H1 (cell line): ENCODE measurements around the gene IFI16. TPM values are rescaled to one million over a fixed set of nuclear protein-coding genes. Genes with fewer than 3 reads are reported as not detected.

Experiments
- CTCF ChIA-PET: fragments of 300-600 bp; sonication (Branson Sonifier 250); formaldehyde crosslinking; loops from one replicate; lab custom pipeline; 2021; ENCODE audit not compliant: partially characterized antibody; lab: Charles Lee
- POLR2A ChIA-PET: fragments of 300-600 bp; sonication (Branson Sonifier 250); formaldehyde crosslinking; loops from one replicate; lab custom pipeline; 2021; ENCODE audit warnings: inconsistent platforms; ENCODE audit not compliant: partially characterized antibody; lab: Charles Lee
- DNase-seq, 2 experiments: peaks; one replicate each; pipeline versions ENCODE4 v3.0.0 to v3.0.0-alpha.2; 2010 to 2022; ENCODE audit warnings: low spot score in 2 of 2, low read depth in 1 of 2, mixed read lengths in 1 of 2
- FAIRE-seq: peaks from 2 replicates; lab custom pipeline; 2011; peaks lifted over from hg19 to GRCh38; lab: Jason Lieb, UNC
- H2AFZ ChIP-seq: 2 replicates; pipeline ENCODE4 v1.8.1; 2012; ENCODE audit warnings: low read length, inconsistent platforms
- H2AK5ac ChIP-seq: 2 replicates; pipeline ENCODE4 v1.6.1; 2013; ENCODE audit warnings: low read depth, low read length
- H2BK120ac ChIP-seq: replicated peaks from 2 replicates; pipeline ENCODE3; 2013; ENCODE audit warnings: low read depth, low read length, inconsistent platforms
- H2BK12ac ChIP-seq: 2 replicates; pipeline ENCODE4 v1.6.1; 2013; ENCODE audit warnings: low read depth, low read length
- H2BK15ac ChIP-seq: 2 replicates; pipeline ENCODE4 v1.6.1; 2013; ENCODE audit warnings: low read length
- H2BK20ac ChIP-seq: 2 replicates; pipeline ENCODE4 v1.6.1; 2013; ENCODE audit warnings: low read length
- H2BK5ac ChIP-seq: 2 replicates; pipeline ENCODE4 v1.6.1; 2013; ENCODE audit warnings: low read depth, low read length
- H3K14ac ChIP-seq: 2 replicates; pipeline ENCODE4 v1.6.1; 2013; ENCODE audit warnings: inconsistent platforms; ENCODE audit not compliant: insufficient read length
- H3K18ac ChIP-seq: 2 replicates; pipeline ENCODE4 v1.6.1; 2013; ENCODE audit warnings: low read length; ENCODE audit errors: extremely low read depth
- H3K23ac ChIP-seq: 2 replicates; pipeline ENCODE4 v1.6.1; 2013; ENCODE audit warnings: inconsistent platforms; ENCODE audit not compliant: insufficient read length
- H3K23me2 ChIP-seq: 2 replicates; pipeline ENCODE4 v1.6.1; 2013; ENCODE audit warnings: low read depth, low read length
- H3K27ac ChIP-seq: 2 replicates; pipeline ENCODE4 v1.6.1; 2011; ENCODE audit warnings: low read depth, low read length, inconsistent platforms
- H3K27me3 ChIP-seq, 4 experiments: replicated peaks in 1 of 4; 1 replicate in 1 of 4; 2 replicates in 3 of 4; pipeline versions ENCODE4 v1.6.1 to v1.8.1; 2011 to 2013; ENCODE audit warnings: low read length in 3 of 4, mild to moderate bottlenecking in 3 of 4, inconsistent platforms in 2 of 4, mixed read lengths in 2 of 4, moderate library complexity in 1 of 4; ENCODE audit not compliant: control insufficient read depth in 3 of 4, insufficient read depth in 3 of 4; ENCODE audit errors: extremely low read depth in 1 of 4
- H3K36me3 ChIP-seq, 4 experiments: 2 replicates each; pipeline versions ENCODE4 v1.6.1 to v1.8.1; 2011 to 2013; ENCODE audit warnings: mild to moderate bottlenecking in 4 of 4, low read length in 3 of 4, moderate library complexity in 2 of 4, control low read depth in 1 of 4, inconsistent platforms in 1 of 4; ENCODE audit not compliant: insufficient read depth in 4 of 4, control insufficient read depth in 2 of 4
- H3K4ac ChIP-seq: replicated peaks from 2 replicates; pipeline ENCODE3; 2013; ENCODE audit warnings: low read length, low read depth, mixed read lengths, inconsistent platforms; ENCODE audit not compliant: insufficient read length
- H3K4me1 ChIP-seq, 4 experiments: replicated peaks in 1 of 4; 1 replicate in 1 of 4; 2 replicates in 3 of 4; pipeline versions ENCODE4 v1.6.1 to v1.8.1; 2011 to 2013; ENCODE audit warnings: low read length in 3 of 4, inconsistent platforms in 2 of 4, mixed read lengths in 1 of 4; ENCODE audit not compliant: insufficient read depth in 4 of 4, control insufficient read depth in 3 of 4
- H3K4me2 ChIP-seq, 2 experiments: 2 replicates each; pipeline versions ENCODE4 v1.6.1 to v1.8.1; 2011 to 2013; ENCODE audit warnings: low read depth in 2 of 2, low read length in 2 of 2, control low read depth in 1 of 2, inconsistent platforms in 1 of 2, mild to moderate bottlenecking in 1 of 2; ENCODE audit not compliant: insufficient read depth in 1 of 2
- H3K4me3 ChIP-seq, 4 experiments: fragments of 200-600, 300-600 bp in 1 of 4; sonication (generic), shearing (Covaris generic), sonication (Bioruptor Twin) in 1 of 4; 2 replicates each; pipeline versions ENCODE4 v1.5.1 to v1.8.1; 2011 to 2016; ENCODE audit warnings: low read length in 4 of 4, low read depth in 3 of 4, control low read depth in 2 of 4, inconsistent platforms in 2 of 4, mild to moderate bottlenecking in 2 of 4, mixed read lengths in 1 of 4, moderate library complexity in 1 of 4; ENCODE audit not compliant: insufficient read depth in 2 of 4; ENCODE audit errors: extremely low read depth in 1 of 4
- H3K56ac ChIP-seq: replicated peaks from 2 replicates; pipeline ENCODE3; 2013; ENCODE audit warnings: low read depth, mild to moderate bottlenecking, mixed read lengths, low read length, inconsistent platforms; ENCODE audit not compliant: insufficient read length
- H3K79me1 ChIP-seq: 2 replicates; pipeline ENCODE4 v1.6.1; 2013; ENCODE audit warnings: low read depth, low read length, control low read depth
- H3K79me2 ChIP-seq, 2 experiments: 2 replicates each; pipeline versions ENCODE4 v1.6.1 to v1.8.1; 2012 to 2013; ENCODE audit warnings: low read length in 2 of 2, mild to moderate bottlenecking in 2 of 2, inconsistent platforms in 1 of 2; ENCODE audit not compliant: insufficient read depth in 2 of 2, control insufficient read depth in 1 of 2
- H3K9ac ChIP-seq, 4 experiments: replicated peaks in 1 of 4; 1 replicate in 1 of 4; 2 replicates in 3 of 4; pipeline versions ENCODE4 v1.6.1 to v1.8.1; 2011 to 2013; ENCODE audit warnings: low read depth in 3 of 4, low read length in 3 of 4, control low read depth in 2 of 4, mild to moderate bottlenecking in 2 of 4, moderate library complexity in 2 of 4, inconsistent platforms in 1 of 4; ENCODE audit errors: extremely low read depth in 1 of 4
- H3K9me3 ChIP-seq, 2 experiments: 2 replicates each; pipeline versions ENCODE4 v1.6.1 to v1.8.1; 2012 to 2013; ENCODE audit warnings: mild to moderate bottlenecking in 2 of 2, moderate library complexity in 2 of 2, control low read depth in 1 of 2, inconsistent platforms in 1 of 2, low read depth in 1 of 2, low read length in 1 of 2, mixed read lengths in 1 of 2; ENCODE audit not compliant: insufficient read depth in 2 of 2
- H4K20me1 ChIP-seq, 2 experiments: replicated peaks in 1 of 2; 2 replicates each; pipeline versions ENCODE3 to v1.8.1; 2011 to 2013; ENCODE audit warnings: inconsistent platforms in 2 of 2, low read length in 2 of 2, mild to moderate bottlenecking in 1 of 2; ENCODE audit not compliant: insufficient read depth in 2 of 2, control insufficient read depth in 1 of 2
- H4K5ac ChIP-seq: 2 replicates; pipeline ENCODE4 v1.6.1; 2013; ENCODE audit warnings: low read length, low read depth, mixed read lengths, inconsistent platforms; ENCODE audit not compliant: insufficient read length
- H4K8ac ChIP-seq: 2 replicates; pipeline ENCODE4 v1.8.0; 2013; ENCODE audit warnings: mild to moderate bottlenecking, moderate library complexity, low read length, inconsistent platforms; ENCODE audit not compliant: insufficient read depth; ENCODE audit errors: extremely low read depth
- H4K91ac ChIP-seq: replicated peaks from 2 replicates; pipeline ENCODE3; 2013; ENCODE audit warnings: low read length, mixed read lengths, inconsistent platforms; ENCODE audit not compliant: insufficient read length
- ATF2 ChIP-seq: IDR thresholded peaks from 2 replicates; pipeline ENCODE4 v1.6.1; 2012; ENCODE audit warnings: low read length, inconsistent platforms
- CTBP2 ChIP-seq: IDR thresholded peaks from 2 replicates; pipeline ENCODE4 v1.7.0; 2011; ENCODE audit warnings: borderline replicate concordance, mild to moderate bottlenecking, moderate library complexity, mixed read lengths, low read length; ENCODE audit not compliant: insufficient read depth, insufficient read length
- E2F6 ChIP-seq: IDR thresholded peaks from 2 replicates; pipeline ENCODE4 v1.6.1; 2012; ENCODE audit warnings: inconsistent platforms
- EZH2 ChIP-seq: fragments of 200-600 bp; sonication (generic); IDR thresholded peaks from 2 replicates; pipeline ENCODE4 v1.7.1; 2012; ENCODE audit warnings: low read depth, mild to moderate bottlenecking, moderate library complexity, low read length, inconsistent platforms; ENCODE audit not compliant: severe bottlenecking
- JUND ChIP-seq: IDR thresholded peaks from 2 replicates; pipeline ENCODE4 v1.6.1; 2011; ENCODE audit warnings: mild to moderate bottlenecking, improper control_type of control experiment, low read length
- NANOG ChIP-seq: IDR thresholded peaks from 2 replicates; pipeline ENCODE4 v1.6.1; 2011; ENCODE audit warnings: low read length, low read depth, mild to moderate bottlenecking, inconsistent platforms; ENCODE audit not compliant: insufficient read depth, poor library complexity, severe bottlenecking
- NRF1 ChIP-seq: IDR thresholded peaks from 2 replicates; pipeline ENCODE4 v1.6.1; 2011; ENCODE audit warnings: mild to moderate bottlenecking, low read depth, low read length, improper control_type of control experiment
- PHF8 ChIP-seq: fragments of 200-600 bp; sonication (generic); conservative IDR thresholded peaks from 2 replicates; pipeline ENCODE4 v1.7.1; 2012; ENCODE audit warnings: low read depth, mild to moderate bottlenecking, inconsistent platforms, low read length, moderate library complexity
- POLR2AphosphoS5 ChIP-seq: IDR thresholded peaks from 2 replicates; pipeline ENCODE4 v1.6.1; 2011; ENCODE audit warnings: low read depth, low read length
- POU5F1 ChIP-seq: IDR thresholded peaks from 2 replicates; pipeline ENCODE4 v1.6.1; 2011; ENCODE audit warnings: low read depth, mild to moderate bottlenecking, low read length, moderate library complexity
- SP2 ChIP-seq: IDR thresholded peaks from 2 replicates; pipeline ENCODE4 v1.6.1; 2012; ENCODE audit warnings: mild to moderate bottlenecking, low read length, inconsistent platforms
- WGBS, 2 experiments: shearing (Covaris generic) in 1 of 2; methylation state at CpG; one replicate each; pipeline versions ENCODE4 v1.1.6 to v1.1.7; 2013 to 2015; ENCODE audit warnings: low lambda C conversion rate in 2 of 2, mixed read lengths in 2 of 2, inconsistent platforms in 1 of 2, low coverage in 1 of 2, missing lambda C conversion rate in 1 of 2; ENCODE audit not compliant: insufficient replicate concordance in 2 of 2, insufficient coverage in 1 of 2, insufficient read length in 1 of 2; ENCODE audit errors: extremely low coverage in 1 of 2, missing lambda C conversion rate in 1 of 2; 5-methylcytosine and 5-hydroxymethylcytosine counted together
- polyA plus RNA-seq, 7 experiments: library from polyadenylated mRNA; depleted of rRNA in 3 of 7; stranded (reverse) in 5 of 7; unstranded in 2 of 7; fragments of >200 nt in 5 of 7; fragments of 200-250 nt in 2 of 7; gene quantifications; 1 replicate in 5 of 7; 2 replicates in 1 of 7; 4 replicates in 1 of 7; pipeline versions ENCODE4 v1.2.1 to v1.2.3, GENCODE V29; 2011 to 2013; ENCODE audit warnings: missing spikeins in 2 of 7, mixed read lengths in 2 of 7
- total RNA-seq: library from RNA; stranded (reverse); fragmentation: NEBNext Ultra II Directional; extraction: Animal tissue kit (Norgen Biotek cat#: 25700); gene quantifications from 2 replicates; pipeline ENCODE4 v1.2.1, GENCODE V29; 2021

Gene IFI16
- total and polyA plus RNA-seq, 2 of the 8 experiments (the other 6 are each of a cell fraction or from before 2014, with no cell fraction given) = 0.63 to 0.74 TPM

GRCh38 chr1:159008744-159009188 is 941 bp upstream of the IFI16 start:
- Histone ChIP-seq H3K79me2 (no peaks in the 10 kb centered on the region), H3K4me2 (no peak overlapping the region), H3K9me3 (no peaks in the 10 kb centered on the region), H3K27ac (no peak overlapping the region), H2AFZ (no peak overlapping the region), H3K27me3 (peaks cover 1 to 21% (median 16%) of the 10 kb centered on the region in 4 experiments; a peak in 5 of 7 replicates), H3K23ac (no peak overlapping the region), H2BK12ac (no peak overlapping the region), H3K18ac (no peak overlapping the region), H2BK20ac (no peak overlapping the region), H3K23me2 (0 out of 2 replicates have a peak, but pooled peaks cover 4% of the 10 kb centered on the region), H3K4me1 (peaks cover 2 to 21% (median 15%) of the 10 kb centered on the region in 4 experiments; a peak in 5 of 7 replicates), H3K4me3 (no peak overlapping the region), H3K9ac (no peak overlapping the region), H2BK15ac (no peak overlapping the region), H4K20me1 (no peaks in the 10 kb centered on the region), H2BK120ac (no peak overlapping the region), H3K14ac (no peak overlapping the region), H4K5ac (no peak overlapping the region), H3K79me1 (no peaks in the 10 kb centered on the region), H3K56ac (no peak overlapping the region), H2AK5ac (no peak overlapping the region), H3K36me3 (no peaks in the 10 kb centered on the region), H3K4ac (no peak overlapping the region), H4K8ac (no peak overlapping the region), H2BK5ac (no peak overlapping the region), H4K91ac (no peak overlapping the region)
- DNase-seq (no peak), FAIRE-seq (no peak)
- CTCF ChIA-PET = no interaction called here
- WGBS, 2 experiments = 91% methylated on average over 4 of the region's 4 CpGs; no CpG with 5 or more reads in 1 of the 2 experiments
- POLR2A ChIA-PET = no interaction called here
- no peak for TF ChIP-seq NANOG
- no peak for TF ChIP-seq E2F6
- TF ChIP-seq EZH2 = no peak
- no peak for TF ChIP-seq PHF8
- no peak for TF ChIP-seq SP2
- no peak for TF ChIP-seq POU5F1
- TF ChIP-seq POLR2AphosphoS5 = no peak
- no peak for TF ChIP-seq CTBP2
- TF ChIP-seq JUND = no peak
- TF ChIP-seq ATF2 = no peak
- TF ChIP-seq NRF1 = no peak
